ENCODE data around the gene IPO11. TPM values are rescaled to one million over a fixed set of nuclear protein-coding genes. Genes with fewer than 3 reads are reported as not detected.
A peak's percentile ranks its signal among the peaks of the same experiment; 100 is the strongest.

Gene IPO11
- total and polyA plus RNA-seq, 2 of the 13 experiments (the other 11 are each of a cell fraction or from before 2014, with no cell fraction given) = 13.9 to 24.4 TPM

DNA sequence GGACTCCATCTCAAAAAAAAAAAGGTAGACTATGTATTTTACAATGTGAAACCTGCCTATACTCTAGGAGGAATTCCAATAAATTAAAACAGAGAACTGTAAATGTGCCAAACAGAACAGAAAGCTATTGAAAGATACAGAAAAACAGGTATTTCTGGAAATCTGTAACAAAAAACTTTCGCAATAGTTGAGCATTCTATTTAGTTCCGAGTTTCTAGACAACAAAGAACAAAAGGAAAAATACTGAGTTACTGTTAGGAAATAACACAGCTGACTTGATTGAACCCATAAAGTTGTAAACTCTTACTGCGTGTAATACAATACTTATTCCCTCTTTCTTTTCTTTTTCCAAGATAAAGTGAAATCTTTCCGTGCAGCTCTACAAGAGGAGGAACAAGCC lies 27.4 kb upstream of the IPO11 start:
- Histone ChIP-seq H3K4me3 (replicated peaks in 1 of 3; ENCODE audit: insufficient read depth in 1 of 3, low read depth in 2 of 3, low read length in 3 of 3) (no peak overlapping the region), H3K27me3 (ENCODE audit: control insufficient read depth in 1 of 2, insufficient read depth in 2 of 2, low read length in 2 of 2) (no peaks in the 10 kb centered on the region), H4K20me1 (ENCODE audit: insufficient read depth, low read length) (no peaks in the 10 kb centered on the region), H2AFZ (ENCODE audit: low read length) (no peak overlapping the region), H3K36me3 (replicated peaks in 1 of 2; ENCODE audit: control insufficient read depth in 1 of 2, insufficient read depth in 2 of 2, low read length in 2 of 2) (peaks cover 5 to 55% of the 10 kb centered on the region in 2 experiments; a peak in 4 of 5 replicates), H3K4me2 (ENCODE audit: low read depth, low read length) (no peak overlapping the region), H3K27ac (ENCODE audit: extremely low read length, insufficient read depth, low read length) (no peak overlapping the region), H3K9ac (ENCODE audit: insufficient read depth, low read depth, low read length) (no peak overlapping the region), H3K79me2 (ENCODE audit: insufficient read depth, low read length) (no peaks in the 10 kb centered on the region), H3K4me1 (ENCODE audit: insufficient read depth, low read length) (peaks cover 16% of the 10 kb centered on the region), H3K9me3 (ENCODE audit: low read length) (no peaks in the 10 kb centered on the region)
- FAIRE-seq (no peak), ATAC-seq (no peak), DNase-seq (ENCODE audit: low spot score) (no peak)
- intact Hi-C loops (cut with micrococcal nuclease; ENCODE audit: unreplicated experiment) = no loop called here
- POLR2A ChIA-PET = interaction anchor here (1.0 kb wide), 1 partner anchor 18 kb away, joined by 5 read pairs; the partner anchor contains the start of gene DIMT1
- in situ Hi-C loops (cut with HindIII; ENCODE audit: extremely low pct_ligation_motif_present, low pct_unique_long_range_greater_than_20kb) = no loop called here
- WGBS (ENCODE audit: low lambda C conversion rate) = 92% methylated on average over 4 of the region's 4 CpGs
- BruUV-seq (replicated peaks) = no TSS peak
- CTCF ChIA-PET (ENCODE audit: low intra/inter-chr PET ratio, low total read pairs) = no interaction called here
- TF ChIP-seq CEBPB (IDR thresholded peaks at IDR 0.05; ENCODE audit: borderline replicate concordance, low read depth, low read length) = peak; percentile 76; the same call in 1 of the 2 replicates
- no peak for TF ChIP-seq PHF8 (CRISPR knock-in tag; IDR thresholded peaks at IDR 0.05)

DNA sequence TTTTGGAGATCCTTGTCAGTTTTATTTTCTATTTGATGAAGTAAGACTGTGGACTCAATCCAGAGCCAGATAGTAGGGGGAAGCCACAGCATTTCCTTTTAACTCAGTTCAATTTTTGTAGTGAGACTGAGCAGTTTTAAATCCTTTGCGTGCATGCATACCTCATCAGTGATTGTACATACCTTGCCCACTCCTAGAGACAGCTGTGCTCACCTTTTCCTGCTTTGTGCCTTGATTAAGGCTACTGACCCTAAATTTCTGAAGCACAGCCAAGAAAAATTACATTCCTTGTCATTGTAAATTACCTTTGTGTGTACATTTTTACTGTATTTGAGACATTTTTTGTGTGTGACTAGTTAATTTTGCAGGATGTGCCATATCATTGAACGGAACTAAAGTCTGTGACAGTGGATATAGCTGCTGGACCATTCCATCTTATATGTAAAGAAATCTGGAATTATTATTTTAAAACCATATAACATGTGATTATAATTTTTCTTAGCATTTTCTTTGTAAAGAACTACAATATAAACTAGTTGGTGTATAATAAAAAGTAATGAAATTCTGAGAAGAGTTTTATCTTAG lies 26.7 kb upstream of the IPO11 start:
- Histone ChIP-seq H3K79me2 (ENCODE audit: insufficient read depth, low read length) (no peaks in the 10 kb centered on the region), H3K4me1 (ENCODE audit: insufficient read depth, low read length) (peaks cover 16% of the 10 kb centered on the region), H3K4me2 (ENCODE audit: low read depth, low read length) (no peak overlapping the region), H3K36me3 (replicated peaks in 1 of 2; ENCODE audit: control insufficient read depth in 1 of 2, insufficient read depth in 2 of 2, low read length in 2 of 2) (peaks cover 5 to 61% of the 10 kb centered on the region in 2 experiments), H4K20me1 (ENCODE audit: insufficient read depth, low read length) (no peaks in the 10 kb centered on the region), H2AFZ (ENCODE audit: low read length) (no peak overlapping the region), H3K27ac (ENCODE audit: extremely low read length, insufficient read depth, low read length) (no peak overlapping the region), H3K4me3 (replicated peaks in 1 of 3; ENCODE audit: insufficient read depth in 1 of 3, low read depth in 2 of 3, low read length in 3 of 3) (no peak overlapping the region), H3K27me3 (ENCODE audit: control insufficient read depth in 1 of 2, insufficient read depth in 2 of 2, low read length in 2 of 2) (no peaks in the 10 kb centered on the region), H3K9ac (ENCODE audit: insufficient read depth, low read depth, low read length) (no peak overlapping the region), H3K9me3 (ENCODE audit: low read length) (no peaks in the 10 kb centered on the region)
- intact Hi-C loops (cut with micrococcal nuclease; ENCODE audit: unreplicated experiment) = no loop called here
- WGBS (ENCODE audit: low lambda C conversion rate) = 100% methylated on average over 2 of the region's 2 CpGs
- in situ Hi-C loops (cut with HindIII; ENCODE audit: extremely low pct_ligation_motif_present, low pct_unique_long_range_greater_than_20kb) = no loop called here
- ChIA-PET POLR2A (no interaction called here), CTCF (ENCODE audit: low intra/inter-chr PET ratio, low total read pairs) (no interaction called here)
- FAIRE-seq (no peak), DNase-seq (ENCODE audit: low spot score) (no peak), ATAC-seq (no peak)
- BruUV-seq (replicated peaks) = no TSS peak
- TF ChIP-seq, protein P1, sequence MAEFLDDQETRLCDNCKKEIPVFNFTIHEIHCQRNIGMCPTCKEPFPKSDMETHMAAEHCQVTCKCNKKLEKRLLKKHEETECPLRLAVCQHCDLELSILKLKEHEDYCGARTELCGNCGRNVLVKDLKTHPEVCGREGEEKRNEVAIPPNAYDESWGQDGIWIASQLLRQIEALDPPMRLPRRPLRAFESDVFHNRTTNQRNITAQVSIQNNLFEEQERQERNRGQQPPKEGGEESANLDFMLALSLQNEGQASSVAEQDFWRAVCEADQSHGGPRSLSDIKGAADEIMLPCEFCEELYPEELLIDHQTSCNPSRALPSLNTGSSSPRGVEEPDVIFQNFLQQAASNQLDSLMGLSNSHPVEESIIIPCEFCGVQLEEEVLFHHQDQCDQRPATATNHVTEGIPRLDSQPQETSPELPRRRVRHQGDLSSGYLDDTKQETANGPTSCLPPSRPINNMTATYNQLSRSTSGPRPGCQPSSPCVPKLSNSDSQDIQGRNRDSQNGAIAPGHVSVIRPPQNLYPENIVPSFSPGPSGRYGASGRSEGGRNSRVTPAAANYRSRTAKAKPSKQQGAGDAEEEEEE (CRISPR knock-in tag; IDR thresholded peaks at IDR 0.05; ENCODE audit: borderline replicate concordance) = no peak
- TF ChIP-seq, protein P2, sequence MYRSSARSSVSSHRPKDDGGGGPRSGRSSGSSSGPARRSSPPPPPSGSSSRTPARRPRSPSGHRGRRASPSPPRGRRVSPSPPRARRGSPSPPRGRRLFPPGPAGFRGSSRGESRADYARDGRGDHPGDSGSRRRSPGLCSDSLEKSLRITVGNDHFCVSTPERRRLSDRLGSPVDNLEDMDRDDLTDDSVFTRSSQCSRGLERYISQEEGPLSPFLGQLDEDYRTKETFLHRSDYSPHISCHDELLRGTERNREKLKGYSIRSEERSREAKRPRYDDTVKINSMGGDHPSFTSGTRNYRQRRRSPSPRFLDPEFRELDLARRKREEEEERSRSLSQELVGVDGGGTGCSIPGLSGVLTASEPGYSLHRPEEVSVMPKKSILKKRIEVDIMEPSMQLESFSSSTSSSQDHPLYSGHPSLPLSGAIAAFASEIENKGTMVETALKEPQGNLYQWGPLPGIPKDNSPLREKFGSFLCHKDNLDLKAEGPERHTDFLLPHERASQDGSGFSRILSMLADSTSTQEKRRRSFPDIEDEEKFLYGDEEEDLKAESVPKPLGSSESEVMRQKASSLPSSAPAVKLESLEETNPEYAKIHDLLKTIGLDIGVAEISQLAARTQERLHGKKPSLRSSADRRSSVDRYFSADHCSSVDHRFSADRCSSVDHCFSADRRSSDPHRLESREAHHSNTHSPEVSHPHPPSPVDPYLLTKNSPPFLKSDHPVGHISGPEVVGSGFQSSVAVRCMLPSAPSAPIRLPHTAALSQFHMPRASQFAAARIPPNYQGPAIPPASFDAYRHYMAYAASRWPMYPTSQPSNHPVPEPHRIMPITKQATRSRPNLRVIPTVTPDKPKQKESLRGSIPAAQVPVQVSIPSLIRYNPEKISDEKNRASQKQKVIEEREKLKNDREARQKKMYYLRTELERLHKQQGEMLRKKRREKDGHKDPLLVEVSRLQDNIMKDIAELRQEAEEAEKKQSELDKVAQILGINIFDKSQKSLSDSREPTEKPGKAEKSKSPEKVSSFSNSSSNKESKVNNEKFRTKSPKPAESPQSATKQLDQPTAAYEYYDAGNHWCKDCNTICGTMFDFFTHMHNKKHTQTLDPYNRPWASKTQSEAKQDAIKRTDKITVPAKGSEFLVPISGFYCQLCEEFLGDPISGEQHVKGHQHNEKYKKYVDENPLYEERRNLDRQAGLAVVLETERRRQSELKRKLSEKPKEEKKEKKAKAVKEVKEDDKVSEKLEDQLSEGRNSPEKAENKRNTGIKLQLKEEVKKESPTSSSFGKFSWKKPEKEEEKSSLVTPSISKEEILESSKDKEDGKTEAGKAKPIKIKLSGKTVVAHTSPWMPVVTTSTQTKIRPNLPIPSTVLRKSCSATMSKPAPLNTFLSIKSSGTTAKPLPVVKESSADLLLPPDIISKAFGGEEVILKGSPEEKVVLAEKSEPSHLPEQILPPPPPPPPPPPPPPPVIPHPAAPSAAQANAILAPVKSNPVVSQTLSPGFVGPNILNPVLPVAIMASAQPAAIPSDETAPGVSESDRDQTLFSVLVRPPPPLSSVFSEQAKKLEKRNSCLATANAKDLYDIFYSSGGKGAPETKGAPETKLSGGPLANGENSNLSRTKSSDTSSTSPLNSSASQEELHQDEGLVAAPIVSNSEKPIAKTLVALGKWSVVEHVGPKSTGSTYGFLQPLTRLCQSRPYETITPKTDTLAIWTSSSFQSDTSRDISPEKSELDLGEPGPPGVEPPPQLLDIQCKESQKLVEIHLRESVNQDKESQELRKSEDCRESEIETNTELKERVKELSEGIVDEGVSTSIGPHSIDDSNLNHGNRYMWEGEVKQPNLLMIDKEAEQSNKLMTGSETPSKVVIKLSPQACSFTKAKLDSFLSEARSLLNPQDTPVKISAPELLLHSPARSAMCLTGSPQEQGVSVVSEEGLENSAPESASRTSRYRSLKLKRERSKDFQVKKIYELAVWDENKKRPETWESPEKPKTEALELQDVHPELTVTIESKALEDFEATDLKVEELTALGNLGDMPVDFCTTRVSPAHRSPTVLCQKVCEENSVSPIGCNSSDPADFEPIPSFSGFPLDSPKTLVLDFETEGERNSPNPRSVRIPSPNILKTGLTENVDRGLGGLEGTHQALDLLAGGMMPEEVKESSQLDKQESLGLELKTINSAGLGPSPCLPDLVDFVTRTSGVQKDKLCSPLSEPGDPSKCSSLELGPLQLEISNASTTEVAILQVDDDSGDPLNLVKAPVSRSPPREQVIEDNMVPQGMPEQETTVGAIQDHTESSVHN (CRISPR knock-in tag; IDR thresholded peaks at IDR 0.05) = no peak
- TF ChIP-seq SSRP1 (CRISPR knock-in tag; IDR thresholded peaks at IDR 0.05) = no peak
- no peak for TF ChIP-seq ZNF879 (CRISPR knock-in tag; IDR thresholded peaks at IDR 0.05)

Measured in HepG2 (cell line).